ENCODE measurements around the gene MARK3. TPM values are rescaled to one million over a fixed set of nuclear protein-coding genes. Genes with fewer than 3 reads are reported as not detected.

Gene MARK3
- total and polyA plus RNA-seq, 2 experiments from 2014 or later, result 72.9 to 88.3 TPM

GRCh38 chr14:103404032-103404918 is 19.1 kb downstream of the MARK3 start:
- Histone ChIP-seq H3K27me3 (no peaks in the 10 kb centered on the region), H3K27ac (peak overlapping the region; percentile 56), H3K4me3 (no peak overlapping the region), H3K9me3 (ENCODE audit: low read depth) (no peaks in the 10 kb centered on the region), H3K4me1 (ENCODE audit: low read depth) (peaks cover 46% of the 10 kb centered on the region), H3K36me3 (peaks cover 2% of the 10 kb centered on the region)
- DNase-seq (ENCODE audit: low read depth in 1 of 2, low spot score in 1 of 2), result peak in 1 of 2 donors; percentile 66
- no peak for TF ChIP-seq CTCF (IDR thresholded peaks at IDR 0.05; ENCODE audit: low read depth, low read length)

- no peaks in the 10 kb centered on the region for H3K9me3 ChIP-seq (ENCODE audit: low read depth)
- no peak for TF ChIP-seq CTCF (IDR thresholded peaks at IDR 0.05; ENCODE audit: low read depth, low read length)
- DNase-seq (ENCODE audit: low read depth in 1 of 2, low spot score in 1 of 2), result peak in 1 of 2 donors; percentile 88
- peaks cover 46% of the 10 kb centered on the region for H3K4me1 ChIP-seq (ENCODE audit: low read depth)
- H3K27me3 ChIP-seq, result no peaks in the 10 kb centered on the region
- H3K36me3 ChIP-seq, result peaks cover 2% of the 10 kb centered on the region
- H3K4me3 ChIP-seq, result no peak overlapping the region
- peak overlapping the region; percentile 56 for H3K27ac ChIP-seq
Measured at GRCh38 chr14:103404920-103405319, 19.7 kb downstream of the MARK3 start.

GRCh38 chr14:103408491-103409155 is 23.4 kb downstream of the MARK3 start:
- Histone ChIP-seq H3K9me3 (ENCODE audit: low read depth) (no peaks in the 10 kb centered on the region), H3K27me3 (no peaks in the 10 kb centered on the region), H3K27ac (peak overlapping the region; percentile 60), H3K36me3 (peaks cover 6% of the 10 kb centered on the region), H3K4me1 (ENCODE audit: low read depth) (peaks cover 18% of the 10 kb centered on the region), H3K4me3 (no peak overlapping the region)
- DNase-seq (ENCODE audit: low read depth in 1 of 2, low spot score in 1 of 2), result peak in 1 of 2 donors; percentile 62
- no peak for TF ChIP-seq CTCF (IDR thresholded peaks at IDR 0.05; ENCODE audit: low read depth, low read length)

DNA sequence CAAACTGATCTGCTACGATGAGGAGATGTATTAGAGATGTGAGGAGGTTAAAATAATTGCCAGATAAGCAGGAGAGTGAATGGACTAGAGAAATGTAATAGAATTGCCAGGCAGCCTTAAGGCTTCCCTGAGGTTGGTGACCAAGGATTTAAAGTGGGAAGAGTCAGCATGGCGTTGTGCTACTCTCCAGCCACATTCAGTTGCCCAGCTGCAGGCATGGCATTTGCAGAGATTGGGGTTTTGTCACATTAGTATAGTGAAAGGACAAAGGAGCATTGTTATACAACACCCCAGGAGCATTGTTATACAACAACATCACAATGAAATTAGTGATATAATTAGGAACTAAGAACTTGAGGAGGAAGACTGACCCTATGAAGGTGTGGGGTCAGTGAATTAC is 31.7 kb downstream of the MARK3 start:
- no peak for TF ChIP-seq CTCF (IDR thresholded peaks at IDR 0.05; ENCODE audit: low read depth, low read length)
- H3K36me3 ChIP-seq, result peaks cover 13% of the 10 kb centered on the region
- no peak overlapping the region for H3K4me3 ChIP-seq
- H3K27me3 ChIP-seq, result no peaks in the 10 kb centered on the region
- peaks cover 4% of the 10 kb centered on the region for H3K4me1 ChIP-seq (ENCODE audit: low read depth)
- DNase-seq (ENCODE audit: low read depth in 1 of 2, low spot score in 1 of 2), result no peak
- H3K9me3 ChIP-seq (ENCODE audit: low read depth), result no peaks in the 10 kb centered on the region
- H3K27ac ChIP-seq, result no peak overlapping the region

GRCh38 chr14:103418481-103418818 is 33.2 kb downstream of the MARK3 start:
- Histone ChIP-seq H3K9me3 (ENCODE audit: low read depth) (no peaks in the 10 kb centered on the region), H3K36me3 (peaks cover 12% of the 10 kb centered on the region), H3K4me1 (ENCODE audit: low read depth) (peaks cover 4% of the 10 kb centered on the region), H3K4me3 (no peak overlapping the region), H3K27me3 (no peaks in the 10 kb centered on the region), H3K27ac (no peak overlapping the region)
- peak in 1 of 2 donors; percentile 86 for DNase-seq (ENCODE audit: low read depth in 1 of 2, low spot score in 1 of 2)
- TF ChIP-seq CTCF (IDR thresholded peaks at IDR 0.05; ENCODE audit: low read depth, low read length), result no peak

Data from cardiac muscle cell (in vitro differentiated cells and primary cell).